Activated CD4-positive, alpha-beta T cell treated with anti-CD3 and anti-CD28 coated beads, Interleukin-2, amount 50 U/mL, for 48 hours (primary cell): ENCODE results near the gene SLC13A3.

ENCODE experiments used
- DNase-seq, 2 experiments: peaks; one replicate each; pipeline ENCODE4 v3.0.0-alpha.2; 2020

The SLC13A3 gene, protein sequence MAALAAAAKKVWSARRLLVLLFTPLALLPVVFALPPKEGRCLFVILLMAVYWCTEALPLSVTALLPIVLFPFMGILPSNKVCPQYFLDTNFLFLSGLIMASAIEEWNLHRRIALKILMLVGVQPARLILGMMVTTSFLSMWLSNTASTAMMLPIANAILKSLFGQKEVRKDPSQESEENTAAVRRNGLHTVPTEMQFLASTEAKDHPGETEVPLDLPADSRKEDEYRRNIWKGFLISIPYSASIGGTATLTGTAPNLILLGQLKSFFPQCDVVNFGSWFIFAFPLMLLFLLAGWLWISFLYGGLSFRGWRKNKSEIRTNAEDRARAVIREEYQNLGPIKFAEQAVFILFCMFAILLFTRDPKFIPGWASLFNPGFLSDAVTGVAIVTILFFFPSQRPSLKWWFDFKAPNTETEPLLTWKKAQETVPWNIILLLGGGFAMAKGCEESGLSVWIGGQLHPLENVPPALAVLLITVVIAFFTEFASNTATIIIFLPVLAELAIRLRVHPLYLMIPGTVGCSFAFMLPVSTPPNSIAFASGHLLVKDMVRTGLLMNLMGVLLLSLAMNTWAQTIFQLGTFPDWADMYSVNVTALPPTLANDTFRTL

DNA sequence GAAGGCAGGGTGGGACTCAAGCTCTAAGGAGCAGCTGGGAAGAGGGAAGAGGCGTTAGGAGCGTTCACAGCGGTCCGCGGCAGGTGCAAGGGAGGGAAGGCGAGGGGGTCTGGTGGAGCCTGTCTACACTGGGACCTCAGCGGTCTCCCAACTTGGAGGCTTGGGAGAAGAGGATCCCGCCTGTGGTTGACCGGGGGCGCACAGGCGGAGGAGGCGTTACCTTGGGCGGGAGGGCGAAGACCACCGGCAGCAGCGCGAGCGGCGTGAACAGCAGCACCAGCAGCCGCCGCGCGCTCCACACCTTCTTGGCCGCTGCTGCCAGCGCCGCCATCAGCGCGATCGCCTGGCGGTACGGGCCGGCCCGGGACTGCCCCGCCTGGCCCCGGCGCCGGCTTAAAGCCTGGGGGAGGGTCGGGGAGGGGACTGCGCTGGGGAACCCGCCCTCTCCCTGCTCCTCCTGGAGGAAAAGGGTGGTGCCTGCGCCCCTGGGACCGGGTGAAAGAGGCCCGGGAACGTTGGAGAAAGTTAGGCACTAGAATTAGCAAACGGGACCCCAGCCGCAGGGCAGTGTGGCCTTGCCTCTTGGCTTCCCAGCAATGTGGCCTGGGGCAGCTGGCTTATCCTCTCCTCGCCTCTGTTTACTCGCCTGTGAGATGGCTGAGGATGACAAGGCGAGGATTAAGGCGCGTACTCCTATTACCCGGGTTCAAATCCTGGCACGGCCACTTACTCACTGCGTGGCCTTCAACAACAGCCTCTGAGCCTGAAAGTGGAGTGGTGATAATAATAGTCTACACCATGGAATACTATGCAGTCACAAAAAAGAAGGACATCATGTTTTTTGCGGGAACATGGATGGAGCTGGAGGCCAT is at the start of gene SLC13A3:
TSS of gene SLC13A3 (minus strand) at position 369 of the 872 bp plus-strand sequence. CDS start at position 331, 38 bp downstream.
- DNase-seq, result no peak

DNA sequence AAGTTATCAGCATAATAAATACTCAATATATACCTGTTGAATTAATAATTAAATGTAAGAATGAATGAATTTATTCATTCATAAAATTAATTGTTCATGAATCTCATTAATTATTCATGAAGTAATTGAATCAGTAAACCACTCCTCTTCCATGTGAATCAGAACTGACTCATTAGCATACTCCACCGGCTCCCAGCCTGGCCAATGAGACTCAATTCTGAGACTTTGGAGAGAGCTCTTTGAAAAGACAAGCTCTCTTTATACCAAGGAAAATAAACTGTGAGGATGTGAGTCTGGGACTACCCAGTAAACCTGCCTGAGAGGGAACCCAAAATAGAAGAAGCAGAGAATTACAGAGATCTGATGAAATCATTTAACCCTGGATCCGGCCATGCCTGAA is 49.8 kb upstream of the SLC13A3 start:
- DNase-seq, result no peak

GRCh38 chr20:46700481-46700880 is 49.2 kb upstream of the SLC13A3 start:
- DNase-seq, result no peak

GRCh38 chr20:46699651-46700359 is 48.5 kb upstream of the SLC13A3 start:
- no peak for DNase-seq

GRCh38 chr20:46698788-46699187 is 47.5 kb upstream of the SLC13A3 start:
- DNase-seq, result no peak

GRCh38 chr20:46696791-46697279 is 45.6 kb upstream of the SLC13A3 start:
- no peak for DNase-seq

GRCh38 chr20:46695892-46696291 is 44.6 kb upstream of the SLC13A3 start:
- no peak for DNase-seq

DNA sequence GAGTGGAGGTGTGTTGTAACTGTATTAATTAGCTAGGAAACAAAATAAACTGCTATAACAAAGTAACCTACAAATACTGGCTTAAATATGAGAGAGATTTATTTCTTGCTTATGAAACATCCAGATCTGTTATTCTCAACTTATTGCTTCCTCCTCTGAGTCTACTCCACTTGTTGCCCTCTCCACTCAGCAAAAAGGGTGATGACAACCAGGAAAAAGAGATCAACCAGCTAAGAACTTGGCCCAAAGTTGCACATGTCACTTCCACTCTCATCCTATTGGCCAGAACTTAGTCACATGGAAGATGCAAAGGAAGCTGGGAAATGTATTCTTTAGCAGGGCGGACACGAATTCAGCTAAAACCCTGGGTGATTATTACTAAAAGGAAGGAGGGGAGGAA is 43.2 kb upstream of the SLC13A3 start:
- no peak for DNase-seq

- DNase-seq, result no peak
These were observed 39.9 kb upstream of the SLC13A3 start for GRCh38 chr20:46691196-46691595.

DNA sequence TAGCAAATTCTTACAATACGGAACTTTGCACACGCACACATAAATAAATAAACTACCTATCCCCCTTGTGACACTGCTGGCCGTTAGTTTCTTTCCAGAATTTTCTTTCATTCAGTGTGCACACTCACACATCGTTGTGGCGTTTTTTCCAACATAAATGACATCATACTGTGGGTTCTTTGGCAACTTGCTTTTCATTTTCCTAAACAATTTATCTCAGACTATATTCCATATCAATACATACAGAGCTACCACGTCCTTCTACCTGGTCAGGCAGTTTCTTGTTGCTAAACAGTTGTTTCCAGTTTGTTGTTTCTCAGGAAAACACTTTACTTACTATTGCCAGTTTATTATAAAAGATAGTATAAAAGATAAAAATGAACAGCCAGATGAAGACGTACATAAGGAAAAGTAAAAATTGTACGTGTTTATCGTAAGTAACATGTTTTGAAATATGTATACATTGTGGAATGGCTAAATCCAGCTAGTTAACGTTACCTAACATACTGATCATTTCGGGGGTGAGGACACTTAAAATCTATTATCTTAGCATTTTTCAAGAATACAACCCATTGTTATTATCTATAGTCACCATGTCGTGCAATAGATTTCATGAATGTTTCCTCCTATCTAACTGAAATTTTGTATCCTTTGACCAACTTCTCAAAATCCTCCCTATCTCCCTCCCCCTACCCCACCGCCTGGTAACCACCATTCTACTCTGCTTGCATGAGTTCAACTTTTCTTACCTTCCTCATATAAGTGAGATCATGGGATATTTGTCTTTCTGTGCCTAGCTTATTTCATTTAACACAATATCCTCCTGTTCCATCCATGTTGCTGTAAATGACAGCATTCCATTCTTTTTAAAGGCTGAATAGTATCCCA is 39.2 kb upstream of the SLC13A3 start:
- DNase-seq, result no peak

DNA sequence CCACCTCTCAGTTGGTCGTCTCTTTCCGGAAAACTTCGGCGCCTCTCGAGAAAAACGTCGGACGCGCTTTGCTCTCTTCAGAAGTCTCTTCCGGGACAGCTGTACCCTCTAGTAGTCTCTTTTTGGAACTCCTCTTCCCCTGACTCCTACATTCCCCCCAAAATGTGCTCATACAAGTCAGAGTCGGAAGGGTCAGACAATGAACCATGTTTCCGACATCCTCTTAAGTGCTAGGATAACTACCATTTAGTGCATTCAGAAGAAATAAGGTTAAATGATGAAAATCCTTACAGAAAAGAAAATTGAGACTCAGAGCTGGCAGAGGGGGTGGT is 38.5 kb upstream of the SLC13A3 start:
- DNase-seq, result no peak

DNA sequence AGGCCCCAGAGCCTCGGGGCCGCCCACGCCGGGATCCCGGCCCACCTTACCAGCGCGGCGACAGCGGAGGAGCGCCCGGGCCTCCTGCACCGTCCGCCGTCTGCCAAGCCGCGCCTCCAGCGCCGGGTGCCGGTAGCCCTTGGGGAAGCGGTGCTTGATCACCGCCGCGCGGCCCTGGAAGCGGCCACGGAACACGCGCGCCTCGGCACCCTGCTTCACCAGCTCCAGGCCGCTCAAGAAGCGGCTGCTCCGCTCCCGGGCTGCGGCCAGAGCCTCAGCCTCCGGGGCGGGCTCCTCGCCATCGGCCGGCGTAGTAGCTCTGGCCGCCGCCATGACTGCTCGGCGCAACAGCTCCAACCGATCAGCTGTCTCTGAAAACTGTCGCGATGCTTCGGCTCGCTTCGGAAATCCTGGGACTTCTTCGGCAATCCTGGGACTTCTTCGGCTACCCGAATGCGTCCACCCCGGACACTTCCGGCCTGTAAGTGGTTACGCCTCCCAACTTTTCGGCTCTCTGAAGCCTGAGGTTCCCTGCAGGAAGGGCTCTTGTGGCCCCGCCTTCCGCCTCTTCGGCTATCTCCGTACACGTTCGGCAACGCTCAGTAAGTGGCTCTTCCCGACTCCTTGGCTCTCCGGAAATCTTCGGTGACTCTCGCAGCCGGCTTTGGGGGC is 38.0 kb upstream of the SLC13A3 start, which contains the start of gene TP53RK:
TSS of gene TP53RK (minus strand) at position 363 of the 672 bp plus-strand sequence. CDS start at position 333, 30 bp downstream.
- DNase-seq, result peak; percentile 96 to 98

GRCh38 chr20:46688151-46689081 is 37.2 kb upstream of the SLC13A3 start:
- no peak for DNase-seq

DNA sequence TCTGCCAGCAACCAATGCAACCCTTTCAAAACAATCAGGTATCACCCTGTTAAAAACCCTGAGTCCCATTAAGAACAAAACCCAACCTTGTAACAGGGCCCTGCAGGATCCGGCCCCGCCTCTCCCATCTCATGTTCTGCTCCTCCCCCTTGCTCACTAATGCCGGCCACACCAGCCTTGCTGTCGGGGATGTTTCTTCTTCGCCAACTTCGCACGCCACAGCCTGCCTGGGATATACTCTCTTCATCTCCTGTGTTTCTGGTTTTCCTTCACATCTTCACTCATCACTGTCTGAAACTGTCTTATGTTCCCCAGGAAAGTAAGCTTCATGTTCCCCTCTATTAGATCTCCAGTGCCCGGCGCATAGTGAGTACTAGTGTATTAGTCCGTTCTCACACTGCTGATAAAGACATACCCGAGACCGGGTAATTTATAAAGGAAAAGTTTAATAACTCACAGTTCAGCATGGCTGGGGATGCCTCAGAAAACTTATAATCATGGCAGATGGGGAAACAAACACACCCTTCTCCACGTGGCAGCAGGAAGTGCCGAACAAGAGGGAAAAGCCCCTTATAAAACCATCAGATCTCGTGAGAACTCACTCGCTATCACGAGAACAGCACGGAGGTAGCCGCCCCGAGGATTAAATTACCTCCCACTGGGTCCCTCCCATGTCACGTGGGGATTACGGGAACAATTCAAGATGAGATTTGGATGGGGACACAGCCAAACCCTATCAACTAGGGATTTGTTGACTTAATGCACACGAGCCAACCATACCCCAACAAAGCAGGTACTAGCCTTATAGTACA is 32.9 kb upstream of the SLC13A3 start:
- DNase-seq, result no peak

- DNase-seq, result no peak
These were observed 32.3 kb upstream of the SLC13A3 start for GRCh38 chr20:46683668-46683938.

DNA sequence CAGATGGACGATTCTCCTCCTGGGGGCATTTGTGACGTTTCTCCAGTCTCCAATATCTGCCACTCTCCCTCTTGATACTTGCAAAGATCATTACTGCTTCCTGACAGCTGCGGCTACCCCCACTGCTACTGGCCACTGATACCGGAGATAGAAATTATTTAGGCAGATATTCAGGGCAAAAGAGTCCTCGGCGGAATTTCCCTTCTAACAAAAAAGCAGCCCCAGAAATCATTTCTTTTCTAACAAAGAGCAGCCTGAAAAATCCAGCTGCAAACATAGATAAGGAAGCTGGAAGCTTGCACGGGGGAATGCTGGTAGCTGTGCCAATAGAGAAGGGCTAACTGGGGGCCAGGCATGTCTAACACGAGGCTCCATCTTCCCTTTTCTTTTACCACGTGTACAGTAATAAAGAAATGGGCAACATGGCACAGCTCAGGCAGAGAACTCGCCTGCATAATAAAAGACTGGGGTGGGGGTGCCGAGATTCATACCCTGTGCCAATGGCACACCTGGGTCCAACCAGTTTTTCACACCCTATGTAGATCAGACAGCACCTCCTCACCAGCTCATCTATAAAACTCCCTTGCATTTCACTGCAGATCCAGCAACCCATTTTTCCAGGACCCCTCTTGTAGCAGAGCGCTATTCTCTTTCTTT is 31.9 kb upstream of the SLC13A3 start:
- no peak for DNase-seq

DNA sequence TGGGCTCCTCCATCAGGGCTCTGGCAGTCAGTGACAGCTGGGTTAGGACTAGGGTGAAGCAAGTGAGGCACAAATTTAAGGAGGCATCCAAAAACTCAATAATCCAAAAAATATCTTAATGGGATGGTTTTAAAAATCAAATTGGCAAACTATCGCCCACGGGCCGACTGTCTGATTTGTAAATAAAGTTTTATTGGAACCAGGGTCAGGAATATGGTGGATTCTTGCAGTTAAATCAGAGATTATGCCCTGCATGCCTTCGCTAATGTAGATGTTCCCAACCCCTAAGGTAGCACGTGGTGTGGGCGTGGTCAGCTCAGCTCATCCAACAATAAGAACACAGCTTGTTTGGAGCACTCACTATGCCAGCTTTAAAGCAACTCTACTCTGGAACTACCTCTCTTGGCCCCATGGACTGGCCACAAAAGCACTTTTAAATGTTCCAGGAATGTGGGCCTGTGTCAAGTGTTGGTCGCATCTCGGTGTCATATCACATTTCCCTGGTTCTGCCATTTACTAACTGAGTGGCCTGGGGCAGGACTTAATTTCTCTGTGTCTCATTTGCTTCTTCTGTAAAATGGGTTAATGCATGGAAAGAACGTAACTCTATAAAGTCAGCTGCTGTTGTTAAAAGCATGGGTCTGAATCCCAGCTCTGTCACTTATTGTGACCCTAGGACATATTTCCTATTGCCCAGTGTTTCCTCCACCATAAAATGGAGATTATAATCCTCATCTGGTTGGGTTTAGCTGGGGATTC is 31.0 kb upstream of the SLC13A3 start:
- no peak for DNase-seq
